Spleen (tissue), 11 donors: Measurements from ENCODE around the gene NUDT12. TPM values are rescaled to one million over a fixed set of nuclear protein-coding genes. Genes with fewer than 3 reads are reported as not detected.

Experiments used
- DNase-seq: peaks from one replicate; pipeline ENCODE4 v3.0.0-alpha.2; 2020
- H3K27ac ChIP-seq, 8 donors: fragments of 200-600 bp; sonication (generic) in 7 of 8; 1 replicate in 4 of 8; 2 replicates in 4 of 8; pipeline versions ENCODE4 v1.5.0 to v1.8.0; 2016 to 2021; ENCODE audit warnings: inconsistent platforms in 4 of 8, mild to moderate bottlenecking in 4 of 8, moderate library complexity in 1 of 8
- H3K27me3 ChIP-seq, 7 donors: fragments of 200-600 bp; sonication (generic) in 6 of 7; replicated peaks in 1 of 7; 1 replicate in 4 of 7; 2 replicates in 3 of 7; pipeline versions ENCODE4 v1.5.0 to v1.8.0; 2016 to 2021; ENCODE audit warnings: inconsistent platforms in 3 of 7, mild to moderate bottlenecking in 1 of 7
- H3K36me3 ChIP-seq, 6 donors: fragments of 200-600 bp; sonication (generic) in 5 of 6; 1 replicate in 4 of 6; 2 replicates in 2 of 6; pipeline versions ENCODE4 v1.5.0 to v1.8.0; 2016 to 2021; ENCODE audit warnings: inconsistent platforms in 2 of 6
- H3K4me1 ChIP-seq, 6 donors: fragments of 200-600 bp; sonication (generic) in 5 of 6; 1 replicate in 3 of 6; 2 replicates in 3 of 6; pipeline versions ENCODE4 v1.5.0 to v1.8.0; 2016 to 2021; ENCODE audit warnings: inconsistent platforms in 3 of 6
- H3K4me3 ChIP-seq, 8 donors: fragments of 200-600 bp; sonication (generic) in 7 of 8; 1 replicate in 4 of 8; 2 replicates in 4 of 8; pipeline versions ENCODE4 v1.5.0 to v1.8.0; 2016 to 2021; ENCODE audit warnings: inconsistent platforms in 4 of 8, mild to moderate bottlenecking in 4 of 8, moderate library complexity in 2 of 8
- H3K9me3 ChIP-seq, 8 donors: fragments of 200-600 bp; sonication (generic) in 7 of 8; 1 replicate in 4 of 8; 2 replicates in 4 of 8; pipeline versions ENCODE4 v1.5.0 to v1.8.0; 2016 to 2021; ENCODE audit warnings: inconsistent platforms in 4 of 8
- POLR2A ChIP-seq, 3 donors: fragments of 450-650 bp; IDR thresholded peaks; one replicate each; pipeline ENCODE4 v1.5.1; 2017; ENCODE audit warnings: antibody characterized with exemption in 3 of 3, mild to moderate bottlenecking in 1 of 3
- POLR2AphosphoS5 ChIP-seq, 3 donors: sonication (generic); formaldehyde crosslinking; IDR thresholded peaks; one replicate each; pipeline ENCODE4 v1.5.1; 2017; ENCODE audit warnings: antibody characterized with exemption in 3 of 3
- WGBS, 5 donors: extraction: QIAGEN DNeasy Blood & Tissue Kit in 3 of 5; methylation state at CpG; one replicate each; pipeline versions ENCODE4 v1.1.5 to v1.1.7; 2013 to 2018; 5-methylcytosine and 5-hydroxymethylcytosine counted together
- intact Hi-C: fragments of 100-400 bp; cut with DNase I; formaldehyde crosslinking; loops from one replicate; pipeline ENCODE4 v1.15.0; 2023; ENCODE audit warnings: low total_unique reads
- polyA plus RNA-seq, 3 donors: library from polyadenylated mRNA; stranded (reverse); fragments of 200-250 nt; gene quantifications; one replicate each; pipeline ENCODE4 v1.2.1, GENCODE V29; 2013
- total RNA-seq, 7 donors: library from RNA; depleted of rRNA in 3 of 7; stranded (reverse); fragments of >200 nt in 3 of 7; fragmentation: NEBNext Ultra II Directional in 4 of 7; extraction: Animal tissue kit (Norgen Biotek cat#: 25700) in 4 of 7; gene quantifications; one replicate each; pipeline versions ENCODE4 v1.1.0 to v1.2.1, GENCODE V29; 2016 to 2021
- TF ChIP-seq, protein P1 (sequence below), 11 experiments: fragments of 200-600 bp in 7 of 11; fragments of 450-650 bp in 4 of 11; sonication (generic) in 4 of 11; IDR thresholded peaks in 8 of 11; conservative IDR thresholded peaks in 3 of 11; 1 replicate in 7 of 11; 2 replicates in 4 of 11; pipeline versions ENCODE4 v1.4.0 to v1.8.0; 2016 to 2021; ENCODE audit warnings: antibody characterized with exemption in 11 of 11, inconsistent platforms in 4 of 11, mild to moderate bottlenecking in 1 of 11
- donor health status: healthy with polysubstance abuse.
- donor health status: DM: no; HTN: no; CAD: no; lungs with moderate emphysema.
- donor health status: DM: no; HTN: no; CAD: no.
- donor health status: Bipolar disorder and iron deficiency.
- donor health status: healthy.
- donor health status: DM: no; HTN: no; CAD: no.
- donor health status: DM: yes; HTN: yes; CAD: no.

NUDT12 gene
- total and polyA plus RNA-seq, 10 donors: 3.0 to 13.1 (median 5.2) TPM

DNA sequence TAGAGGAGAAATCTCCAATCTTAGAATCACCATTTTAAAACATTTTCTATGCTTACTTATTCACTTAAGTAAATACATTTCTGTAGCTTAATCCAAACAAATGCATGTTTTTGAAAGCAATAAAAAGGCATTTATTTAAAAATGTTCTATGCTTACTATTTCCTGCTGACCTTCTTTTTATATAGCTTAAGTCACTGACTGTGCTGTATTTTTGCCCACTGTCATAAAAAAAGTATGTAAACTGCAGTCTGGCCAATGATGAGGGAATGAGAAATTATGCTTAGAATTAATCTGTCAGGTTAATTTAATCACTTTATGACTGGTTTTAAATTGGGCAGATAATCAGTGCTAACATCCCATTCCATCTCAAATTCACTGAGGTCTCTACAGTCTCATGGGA, 20.1 kb downstream of the NUDT12 start:
- Histone ChIP-seq H3K4me3 (no peak overlapping the region), H3K27me3 (no peaks in the 10 kb centered on the region), H3K4me1 (no peaks in the 10 kb centered on the region), H3K9me3 (no peaks in the 10 kb centered on the region), H3K36me3 (no peaks in the 10 kb centered on the region), H3K27ac (no peak overlapping the region)
- TF ChIP-seq, protein P1, sequence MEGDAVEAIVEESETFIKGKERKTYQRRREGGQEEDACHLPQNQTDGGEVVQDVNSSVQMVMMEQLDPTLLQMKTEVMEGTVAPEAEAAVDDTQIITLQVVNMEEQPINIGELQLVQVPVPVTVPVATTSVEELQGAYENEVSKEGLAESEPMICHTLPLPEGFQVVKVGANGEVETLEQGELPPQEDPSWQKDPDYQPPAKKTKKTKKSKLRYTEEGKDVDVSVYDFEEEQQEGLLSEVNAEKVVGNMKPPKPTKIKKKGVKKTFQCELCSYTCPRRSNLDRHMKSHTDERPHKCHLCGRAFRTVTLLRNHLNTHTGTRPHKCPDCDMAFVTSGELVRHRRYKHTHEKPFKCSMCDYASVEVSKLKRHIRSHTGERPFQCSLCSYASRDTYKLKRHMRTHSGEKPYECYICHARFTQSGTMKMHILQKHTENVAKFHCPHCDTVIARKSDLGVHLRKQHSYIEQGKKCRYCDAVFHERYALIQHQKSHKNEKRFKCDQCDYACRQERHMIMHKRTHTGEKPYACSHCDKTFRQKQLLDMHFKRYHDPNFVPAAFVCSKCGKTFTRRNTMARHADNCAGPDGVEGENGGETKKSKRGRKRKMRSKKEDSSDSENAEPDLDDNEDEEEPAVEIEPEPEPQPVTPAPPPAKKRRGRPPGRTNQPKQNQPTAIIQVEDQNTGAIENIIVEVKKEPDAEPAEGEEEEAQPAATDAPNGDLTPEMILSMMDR (IDR thresholded peaks at IDR 0.05 in 8 of 11, conservative IDR thresholded peaks at IDR 0.05 in 3 of 11): no peak
- TF ChIP-seq POLR2A (IDR thresholded peaks at IDR 0.05) (no peak), POLR2AphosphoS5 (IDR thresholded peaks at IDR 0.05) (no peak)
- intact Hi-C loops: no loop called here
- DNase-seq: no peak

DNA sequence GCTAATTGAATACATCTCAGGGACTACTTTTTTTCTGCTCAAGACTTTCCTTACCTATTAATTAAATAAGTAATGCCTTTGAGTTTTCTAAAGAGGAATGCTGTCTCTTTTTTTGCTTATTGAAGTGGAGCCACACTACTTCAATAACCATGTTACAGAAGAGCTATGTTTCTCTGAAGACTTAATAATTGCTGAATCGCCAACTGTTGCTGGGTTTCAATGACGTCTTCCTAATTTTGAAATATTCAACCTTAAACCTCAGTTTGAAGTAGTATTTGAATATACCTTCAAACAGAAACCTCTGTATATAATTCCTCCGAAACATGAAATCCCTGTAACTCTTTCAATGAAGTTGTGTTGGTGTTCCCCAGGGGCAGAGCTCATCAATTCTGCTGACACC, 21.0 kb downstream of the NUDT12 start:
- Histone ChIP-seq H3K27me3 (no peaks in the 10 kb centered on the region), H3K4me1 (no peaks in the 10 kb centered on the region), H3K27ac (no peak overlapping the region), H3K4me3 (no peak overlapping the region), H3K36me3 (no peaks in the 10 kb centered on the region), H3K9me3 (no peaks in the 10 kb centered on the region)
- no peak for TF ChIP-seq POLR2A (IDR thresholded peaks at IDR 0.05)
- TF ChIP-seq POLR2AphosphoS5 (IDR thresholded peaks at IDR 0.05): no peak
- TF ChIP-seq, protein P1 (IDR thresholded peaks at IDR 0.05 in 8 of 11, conservative IDR thresholded peaks at IDR 0.05 in 3 of 11): no peak
- intact Hi-C loops: no loop called here
- WGBS, 5 donors: 87 to 96% (median 92%) methylated on average over 3 of the region's 3 CpGs
- no peak for DNase-seq

DNA sequence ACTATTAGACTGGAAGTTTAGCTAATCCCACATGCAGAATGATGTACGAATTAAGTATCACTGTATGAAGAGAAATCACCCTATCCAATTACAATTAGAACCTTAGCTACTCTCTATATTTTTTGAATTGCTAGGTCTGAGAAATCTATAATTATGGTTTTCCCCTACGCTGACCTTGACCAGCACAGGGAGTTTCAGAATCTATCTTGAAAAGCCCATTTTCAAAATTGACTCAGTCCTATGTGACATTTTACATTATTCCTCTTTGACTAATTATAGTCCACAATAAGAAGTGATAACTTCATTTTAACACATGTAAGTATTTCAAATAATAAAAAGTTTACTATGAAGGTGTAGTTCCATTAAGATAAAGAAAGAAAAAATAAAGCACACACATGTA, 21.5 kb downstream of the NUDT12 start:
- WGBS, 5 donors: 78 to 90% (median 86%) methylated on average over 2 of the region's 2 CpGs
- no peak for DNase-seq

DNA sequence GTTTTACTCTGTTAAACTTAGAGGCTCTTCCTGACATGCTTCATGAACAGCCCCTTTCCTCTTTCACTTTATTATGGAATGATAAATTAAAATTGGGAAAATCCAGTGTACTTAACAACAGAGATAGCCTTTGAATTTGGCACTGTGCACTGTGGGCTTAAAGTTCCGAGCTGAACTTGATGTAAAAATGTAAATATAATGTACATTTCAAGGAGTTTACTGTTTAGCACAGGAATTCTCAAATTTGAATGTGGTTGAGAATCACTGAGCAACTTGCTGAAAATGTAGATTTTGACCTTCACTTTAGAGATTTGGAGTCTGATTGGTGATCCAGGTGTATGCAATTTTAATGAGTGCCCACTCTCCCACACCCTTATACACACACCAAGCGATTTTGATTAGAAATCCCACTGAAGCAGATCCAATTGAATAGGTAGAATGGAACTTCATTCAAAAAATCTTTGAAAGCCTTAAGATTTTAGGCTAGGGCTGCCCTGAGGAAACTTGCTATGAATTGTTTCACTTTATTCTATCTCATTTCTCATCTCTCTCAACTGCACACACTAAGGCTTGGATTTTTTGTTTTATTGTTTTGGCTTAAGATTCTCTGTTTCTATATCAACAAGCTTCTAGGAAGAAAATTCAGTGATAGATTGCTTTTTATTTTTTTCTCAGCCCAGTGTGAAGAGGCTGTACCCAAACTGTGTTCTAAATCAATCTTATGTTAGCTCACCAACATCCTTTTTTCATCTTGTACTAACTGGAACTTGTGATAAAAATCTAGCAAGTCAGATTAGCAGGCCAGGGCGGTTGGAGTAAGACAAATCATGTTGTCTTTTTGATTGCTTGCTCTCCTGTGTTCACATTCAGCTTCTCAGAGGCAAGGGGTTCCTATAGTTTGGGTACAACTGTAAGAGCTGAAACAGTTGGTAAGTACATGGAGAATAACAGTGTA, 22.9 kb downstream of the NUDT12 start:
- intact Hi-C loops: no loop called here
- WGBS, 5 donors: 67 to 80% (median 71%) methylated on average over 3 of the region's 3 CpGs
- TF ChIP-seq POLR2A (IDR thresholded peaks at IDR 0.05): no peak
- TF ChIP-seq POLR2AphosphoS5 (IDR thresholded peaks at IDR 0.05): no peak
- TF ChIP-seq, protein P1 (IDR thresholded peaks at IDR 0.05 in 8 of 11, conservative IDR thresholded peaks at IDR 0.05 in 3 of 11): no peak
- Histone ChIP-seq H3K27me3 (no peaks in the 10 kb centered on the region), H3K4me1 (no peaks in the 10 kb centered on the region), H3K9me3 (no peaks in the 10 kb centered on the region), H3K36me3 (no peaks in the 10 kb centered on the region), H3K4me3 (no peak overlapping the region), H3K27ac (no peak overlapping the region)
- DNase-seq: no peak

More for the DNA sequence above, 21.5 kb downstream of the NUDT12 start:
- Histone ChIP-seq H3K36me3 (no peaks in the 10 kb centered on the region), H3K27me3 (no peaks in the 10 kb centered on the region), H3K4me1 (no peaks in the 10 kb centered on the region), H3K4me3 (no peak overlapping the region), H3K9me3 (no peaks in the 10 kb centered on the region), H3K27ac (no peak overlapping the region)
- intact Hi-C loops: no loop called here
- TF ChIP-seq POLR2AphosphoS5 (IDR thresholded peaks at IDR 0.05) (no peak), POLR2A (IDR thresholded peaks at IDR 0.05) (no peak)
- TF ChIP-seq, protein P1 (IDR thresholded peaks at IDR 0.05 in 8 of 11, conservative IDR thresholded peaks at IDR 0.05 in 3 of 11): no peak
